Measurements from ENCODE around the gene MRPS15. TPM values are rescaled to one million over a fixed set of nuclear protein-coding genes. Genes with fewer than 3 reads are reported as not detected.
A peak's percentile ranks its signal among the peaks of the same experiment; 100 is the strongest.

The MRPS15 gene
- total and polyA plus RNA-seq, 2 of the 13 experiments (the other 11 are each of a cell fraction or from before 2014, with no cell fraction given): 59.0 to 113 TPM

DNA sequence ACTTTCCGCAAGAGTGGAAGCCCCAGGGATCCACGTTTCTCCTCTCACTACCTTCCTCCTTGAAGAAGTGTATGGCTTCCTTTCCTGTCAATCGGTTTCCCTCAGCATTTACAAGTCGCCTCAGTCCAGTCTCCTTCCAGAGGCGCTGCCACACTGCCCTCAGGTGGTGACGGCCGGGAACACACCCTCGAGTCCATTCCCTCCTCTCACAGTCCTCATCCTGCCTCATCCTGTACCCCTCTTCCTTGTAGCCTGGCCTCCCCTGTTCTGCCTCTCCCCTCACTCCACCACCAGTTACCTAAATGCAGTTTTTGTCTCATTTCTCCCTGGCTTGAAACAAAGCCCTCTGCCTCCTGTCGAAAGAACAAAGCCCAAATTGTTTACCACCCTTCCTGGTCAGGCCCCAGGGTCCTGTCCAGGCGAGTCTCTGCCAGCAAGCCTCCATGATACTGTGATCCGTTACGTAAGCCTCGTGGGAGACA is 43.3 kb downstream of the MRPS15 start (continued):
- TF ChIP-seq, protein P1, sequence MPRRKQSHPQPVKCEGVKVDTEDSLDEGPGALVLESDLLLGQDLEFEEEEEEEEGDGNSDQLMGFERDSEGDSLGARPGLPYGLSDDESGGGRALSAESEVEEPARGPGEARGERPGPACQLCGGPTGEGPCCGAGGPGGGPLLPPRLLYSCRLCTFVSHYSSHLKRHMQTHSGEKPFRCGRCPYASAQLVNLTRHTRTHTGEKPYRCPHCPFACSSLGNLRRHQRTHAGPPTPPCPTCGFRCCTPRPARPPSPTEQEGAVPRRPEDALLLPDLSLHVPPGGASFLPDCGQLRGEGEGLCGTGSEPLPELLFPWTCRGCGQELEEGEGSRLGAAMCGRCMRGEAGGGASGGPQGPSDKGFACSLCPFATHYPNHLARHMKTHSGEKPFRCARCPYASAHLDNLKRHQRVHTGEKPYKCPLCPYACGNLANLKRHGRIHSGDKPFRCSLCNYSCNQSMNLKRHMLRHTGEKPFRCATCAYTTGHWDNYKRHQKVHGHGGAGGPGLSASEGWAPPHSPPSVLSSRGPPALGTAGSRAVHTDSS (CRISPR knock-in tag; conservative IDR thresholded peaks at IDR 0.05): no peak
- TF ChIP-seq, protein P2, sequence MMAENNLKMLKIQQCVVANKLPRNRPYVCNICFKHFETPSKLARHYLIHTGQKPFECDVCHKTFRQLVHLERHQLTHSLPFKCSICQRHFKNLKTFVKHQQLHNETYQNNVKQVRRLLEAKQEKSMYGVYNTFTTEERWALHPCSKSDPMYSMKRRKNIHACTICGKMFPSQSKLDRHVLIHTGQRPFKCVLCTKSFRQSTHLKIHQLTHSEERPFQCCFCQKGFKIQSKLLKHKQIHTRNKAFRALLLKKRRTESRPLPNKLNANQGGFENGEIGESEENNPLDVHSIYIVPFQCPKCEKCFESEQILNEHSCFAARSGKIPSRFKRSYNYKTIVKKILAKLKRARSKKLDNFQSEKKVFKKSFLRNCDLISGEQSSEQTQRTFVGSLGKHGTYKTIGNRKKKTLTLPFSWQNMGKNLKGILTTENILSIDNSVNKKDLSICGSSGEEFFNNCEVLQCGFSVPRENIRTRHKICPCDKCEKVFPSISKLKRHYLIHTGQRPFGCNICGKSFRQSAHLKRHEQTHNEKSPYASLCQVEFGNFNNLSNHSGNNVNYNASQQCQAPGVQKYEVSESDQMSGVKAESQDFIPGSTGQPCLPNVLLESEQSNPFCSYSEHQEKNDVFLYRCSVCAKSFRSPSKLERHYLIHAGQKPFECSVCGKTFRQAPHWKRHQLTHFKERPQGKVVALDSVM (CRISPR knock-in tag; IDR thresholded peaks at IDR 0.05): no peak
- no peak for TF ChIP-seq ZNF101 (CRISPR knock-in tag; IDR thresholded peaks at IDR 0.05; ENCODE audit: borderline replicate concordance, low read depth)
- TF ChIP-seq ZNF569 (CRISPR knock-in tag; IDR thresholded peaks at IDR 0.05; ENCODE audit: borderline replicate concordance): no peak
- TF ChIP-seq TSC22D2 (CRISPR knock-in tag; IDR thresholded peaks at IDR 0.05; ENCODE audit: borderline replicate concordance): no peak
- no peak for TF ChIP-seq PHB2 (IDR thresholded peaks at IDR 0.05; ENCODE audit: partially characterized antibody)
- TF ChIP-seq ZSCAN12 (CRISPR knock-in tag; IDR thresholded peaks at IDR 0.05): no peak
- TF ChIP-seq EEA1 (CRISPR knock-in tag; IDR thresholded peaks at IDR 0.05; ENCODE audit: borderline replicate concordance): no peak
- no peak for TF ChIP-seq ZNF253 (CRISPR knock-in tag; IDR thresholded peaks at IDR 0.05; ENCODE audit: borderline replicate concordance)
- TF ChIP-seq, protein P3, sequence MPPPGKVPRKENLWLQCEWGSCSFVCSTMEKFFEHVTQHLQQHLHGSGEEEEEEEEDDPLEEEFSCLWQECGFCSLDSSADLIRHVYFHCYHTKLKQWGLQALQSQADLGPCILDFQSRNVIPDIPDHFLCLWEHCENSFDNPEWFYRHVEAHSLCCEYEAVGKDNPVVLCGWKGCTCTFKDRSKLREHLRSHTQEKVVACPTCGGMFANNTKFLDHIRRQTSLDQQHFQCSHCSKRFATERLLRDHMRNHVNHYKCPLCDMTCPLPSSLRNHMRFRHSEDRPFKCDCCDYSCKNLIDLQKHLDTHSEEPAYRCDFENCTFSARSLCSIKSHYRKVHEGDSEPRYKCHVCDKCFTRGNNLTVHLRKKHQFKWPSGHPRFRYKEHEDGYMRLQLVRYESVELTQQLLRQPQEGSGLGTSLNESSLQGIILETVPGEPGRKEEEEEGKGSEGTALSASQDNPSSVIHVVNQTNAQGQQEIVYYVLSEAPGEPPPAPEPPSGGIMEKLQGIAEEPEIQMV (CRISPR knock-in tag; IDR thresholded peaks at IDR 0.05; ENCODE audit: low read depth): no peak
- no peak for TF ChIP-seq HNRNPH1 (optimal IDR thresholded peaks at IDR 0.05; ENCODE audit: low read depth, low read length)
- 0 out of 2 replicates have a peak, but pooled peaks have one; percentile 14 for TF ChIP-seq ZNF574 (CRISPR knock-in tag; IDR thresholded peaks at IDR 0.05)
- no peak for TF ChIP-seq ZBTB8A (CRISPR knock-in tag; IDR thresholded peaks at IDR 0.05; ENCODE audit: borderline replicate concordance, low read depth)
- TF ChIP-seq, protein P4, sequence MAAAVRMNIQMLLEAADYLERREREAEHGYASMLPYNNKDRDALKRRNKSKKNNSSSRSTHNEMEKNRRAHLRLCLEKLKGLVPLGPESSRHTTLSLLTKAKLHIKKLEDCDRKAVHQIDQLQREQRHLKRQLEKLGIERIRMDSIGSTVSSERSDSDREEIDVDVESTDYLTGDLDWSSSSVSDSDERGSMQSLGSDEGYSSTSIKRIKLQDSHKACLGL (CRISPR knock-in tag; IDR thresholded peaks at IDR 0.05): no peak
- TF ChIP-seq THRA (CRISPR knock-in tag; IDR thresholded peaks at IDR 0.05; ENCODE audit: borderline replicate concordance): no peak
- no peak for TF ChIP-seq ZNF225 (CRISPR knock-in tag; IDR thresholded peaks at IDR 0.05)
- no peak for TF ChIP-seq PHF5A (CRISPR knock-in tag; IDR thresholded peaks at IDR 0.05; ENCODE audit: low read depth, unreplicated experiment)
- TF ChIP-seq CCDC6 (CRISPR knock-in tag; IDR thresholded peaks at IDR 0.05): no peak
- TF ChIP-seq PLRG1 (conservative IDR thresholded peaks at IDR 0.05): no peak

Measured in HepG2 (cell line).